OCI-LY1 (cell line): ENCODE data around the gene FLT3LG.

ENCODE experiments used
- H2AFZ ChIP-seq: fragments of 200-600 bp; sonication (generic), shearing (Covaris generic); 2 replicates; pipeline ENCODE4 v1.6.0; 2014; ENCODE audit warnings: antibody characterized with exemption, mild to moderate bottlenecking, low read length
- H3F3A ChIP-seq: fragments of 200-600 bp; sonication (generic), shearing (Covaris generic); 2 replicates; pipeline ENCODE4 v1.6.0; 2014; ENCODE audit warnings: mild to moderate bottlenecking, antibody characterized with exemption, low read length, moderate library complexity; ENCODE audit not compliant: insufficient read depth
- H3K27ac ChIP-seq: fragments of 200-600 bp; sonication (generic); 2 replicates; pipeline ENCODE4 v1.5.1; 2014; ENCODE audit warnings: low read length, mixed run types, mild to moderate bottlenecking, low read depth; ENCODE audit not compliant: poor library complexity, severe bottlenecking
- H3K27me3 ChIP-seq: fragments of 200-600 bp; sonication (generic); 2 replicates; pipeline ENCODE4 v1.6.0; 2014; ENCODE audit warnings: antibody characterized with exemption, mild to moderate bottlenecking, low read length, moderate library complexity; ENCODE audit not compliant: insufficient read depth
- H3K36me3 ChIP-seq: fragments of 200-600 bp; sonication (generic); 2 replicates; pipeline ENCODE4 v1.6.1; 2014; ENCODE audit warnings: mild to moderate bottlenecking, antibody characterized with exemption, low read length, moderate library complexity, mixed read lengths; ENCODE audit not compliant: insufficient read depth
- H3K4me1 ChIP-seq: fragments of 200-600 bp; sonication (generic); 2 replicates; pipeline ENCODE4 v1.5.1; 2014; ENCODE audit warnings: mild to moderate bottlenecking, low read length, moderate library complexity; ENCODE audit not compliant: insufficient read depth, severe bottlenecking
- H3K4me2 ChIP-seq: fragments of 200-600 bp; sonication (generic), shearing (Covaris generic); 2 replicates; pipeline ENCODE4 v1.6.1; 2014; ENCODE audit warnings: low read length
- H3K4me3 ChIP-seq: fragments of 200-600 bp; sonication (generic); 2 replicates; pipeline ENCODE4 v1.5.1; 2014; ENCODE audit warnings: low read length, low read depth, mild to moderate bottlenecking, mixed read lengths; ENCODE audit not compliant: poor library complexity, severe bottlenecking
- H3K79me2 ChIP-seq: fragments of 200-600 bp; shearing (Covaris generic); 2 replicates; pipeline ENCODE4 v1.6.1; 2016; ENCODE audit warnings: mixed run types, low read length, mixed read lengths; ENCODE audit not compliant: insufficient read depth
- H3K9ac ChIP-seq: fragments of 200-600 bp; sonication (generic), shearing (Covaris generic); 2 replicates; pipeline ENCODE4 v1.6.1; 2014; ENCODE audit warnings: mild to moderate bottlenecking, low read length, mixed read lengths
- H3K9me2 ChIP-seq: fragments of 200-600 bp; sonication (generic), shearing (Covaris generic); 2 replicates; pipeline ENCODE4 v1.6.1; 2014; ENCODE audit warnings: low read depth, mild to moderate bottlenecking, low read length, mixed read lengths
- H3K9me3 ChIP-seq: fragments of 200-600 bp; shearing (Covaris generic); 2 replicates; pipeline ENCODE4 v1.6.1; 2014; ENCODE audit warnings: low read length, mixed read lengths
- H4K20me1 ChIP-seq: fragments of 200-600 bp; sonication (generic), shearing (Covaris generic); 2 replicates; pipeline ENCODE4 v1.6.0; 2016; ENCODE audit warnings: mild to moderate bottlenecking, low read length; ENCODE audit not compliant: insufficient read depth
- CTCF ChIP-seq: fragments of 200-600 bp; sonication (generic), shearing (Covaris generic); IDR thresholded peaks from 2 replicates; pipeline ENCODE4 v1.5.1; 2017; ENCODE audit warnings: mild to moderate bottlenecking, antibody characterized with exemption, low read length, moderate library complexity, mixed read lengths
- EZH2 ChIP-seq: fragments of 200-600 bp; sonication (generic), shearing (Covaris generic); IDR thresholded peaks from 2 replicates; pipeline ENCODE4 v1.8.0; 2017; ENCODE audit warnings: borderline replicate concordance, mixed run types, mild to moderate bottlenecking, antibody characterized with exemption, low read length, moderate library complexity, mixed read lengths

Gene FLT3LG

GRCh38 chr19:49432141-49433073, 41.6 kb upstream of the FLT3LG start:
- Histone ChIP-seq H3K79me2 (no peaks in the 10 kb centered on the region), H3K4me1 (peaks cover 15% of the 10 kb centered on the region), H3K4me3 (no peak overlapping the region), H3K36me3 (no peaks in the 10 kb centered on the region), H3F3A (no peaks in the 10 kb centered on the region; the same call in 1 of the 2 replicates), H3K9me2 (no peaks in the 10 kb centered on the region), H4K20me1 (no peaks in the 10 kb centered on the region), H3K4me2 (no peak overlapping the region), H2AFZ (no peak overlapping the region), H3K9ac (no peak overlapping the region), H3K27me3 (0 out of 2 replicates have a peak, but pooled peaks cover 6% of the 10 kb centered on the region), H3K9me3 (no peaks in the 10 kb centered on the region), H3K27ac (no peak overlapping the region)
- TF ChIP-seq EZH2 = no peak
- TF ChIP-seq CTCF = no peak

GRCh38 chr19:49433240-49433901, 40.6 kb upstream of the FLT3LG start:
- Histone ChIP-seq H3K4me1 (peaks cover 6% of the 10 kb centered on the region), H3K4me2 (no peak overlapping the region), H4K20me1 (no peaks in the 10 kb centered on the region), H3K27me3 (0 out of 2 replicates have a peak, but pooled peaks cover 2% of the 10 kb centered on the region), H3K4me3 (no peak overlapping the region), H3K9me3 (no peaks in the 10 kb centered on the region), H3K36me3 (no peaks in the 10 kb centered on the region), H2AFZ (no peak overlapping the region), H3K27ac (no peak overlapping the region), H3K9me2 (no peaks in the 10 kb centered on the region), H3F3A (no peaks in the 10 kb centered on the region; the same call in 1 of the 2 replicates), H3K9ac (no peak overlapping the region), H3K79me2 (no peaks in the 10 kb centered on the region)
- TF ChIP-seq CTCF (no peak), EZH2 (no peak)

DNA sequence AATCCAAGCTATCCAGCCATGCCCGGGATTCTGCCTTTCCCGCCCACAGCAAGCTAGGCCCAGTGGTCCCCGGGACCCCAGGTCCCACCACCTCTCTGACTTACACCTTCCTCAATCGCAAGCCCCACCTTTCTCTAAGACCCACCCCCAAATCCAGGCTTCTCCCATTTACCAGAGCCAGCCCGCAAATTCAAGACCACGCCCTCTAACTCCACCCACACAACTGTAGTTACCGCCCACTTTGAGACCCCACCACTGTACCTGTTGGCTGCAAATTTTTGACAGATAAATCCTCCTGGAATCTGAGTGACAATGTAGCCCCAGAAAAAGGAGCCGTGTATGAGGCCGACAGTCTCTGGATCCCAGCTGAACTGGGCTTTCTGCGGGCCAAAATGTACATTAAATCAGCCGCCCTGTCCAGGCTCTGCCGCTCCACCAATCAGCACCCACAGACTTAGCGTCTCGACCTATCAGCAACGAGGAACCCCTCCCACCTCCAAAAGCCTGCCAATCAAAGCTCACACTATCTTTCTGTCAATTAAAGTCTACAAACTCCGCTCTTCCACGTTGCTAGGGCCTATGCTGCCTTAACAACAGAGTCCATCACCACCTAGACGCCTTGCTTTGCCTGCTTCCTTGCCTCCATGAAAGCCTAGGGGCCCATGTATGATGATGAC, 39.0 kb upstream of the FLT3LG start:
- Histone ChIP-seq H2AFZ (no peak overlapping the region), H3K27ac (no peak overlapping the region), H3K4me3 (no peak overlapping the region), H3K79me2 (no peaks in the 10 kb centered on the region), H3K4me2 (no peak overlapping the region), H3K9ac (no peak overlapping the region), H3K27me3 (0 out of 2 replicates have a peak, but pooled peaks cover 8% of the 10 kb centered on the region), H3F3A (no peaks in the 10 kb centered on the region), H3K9me3 (no peaks in the 10 kb centered on the region), H4K20me1 (no peaks in the 10 kb centered on the region), H3K36me3 (no peaks in the 10 kb centered on the region), H3K9me2 (no peaks in the 10 kb centered on the region), H3K4me1 (peaks cover 6% of the 10 kb centered on the region)
- TF ChIP-seq EZH2 (no peak), CTCF (no peak)
